Tibial artery (tissue), 4 donors: ENCODE results near the gene FAM131A.

Experiments
- DNase-seq, 2 donors: peaks; one replicate each; pipeline ENCODE4 v3.0.0-alpha.2; 2019
- H3K27ac ChIP-seq, 2 donors: fragments of 200-600 bp; sonication (generic) in 1 of 2; 1 replicate in 1 of 2; 2 replicates in 1 of 2; pipeline ENCODE4 v1.5.1; 2018 to 2019; ENCODE audit warnings: mild to moderate bottlenecking in 1 of 2
- H3K27me3 ChIP-seq, 2 donors: fragments of 200-600 bp; sonication (generic) in 1 of 2; one replicate each; pipeline versions ENCODE4 v1.5.1 to v1.6.0; 2016 to 2019
- H3K36me3 ChIP-seq, 3 donors: fragments of 200-600 bp; sonication (generic) in 2 of 3; one replicate each; pipeline ENCODE4 v1.5.1; 2016 to 2019; ENCODE audit warnings: mild to moderate bottlenecking in 2 of 3
- H3K4me1 ChIP-seq, 4 donors: fragments of 200-600 bp; sonication (generic) in 2 of 4; 1 replicate in 3 of 4; 2 replicates in 1 of 4; pipeline ENCODE4 v1.5.1; 2016 to 2019
- H3K4me3 ChIP-seq, 2 donors: fragments of 200-600 bp; sonication (generic) in 1 of 2; 1 replicate in 1 of 2; 2 replicates in 1 of 2; pipeline ENCODE4 v1.5.1; 2018 to 2019; ENCODE audit warnings: mild to moderate bottlenecking in 2 of 2
- H3K9me3 ChIP-seq, 3 donors: fragments of 200-600 bp; sonication (generic) in 1 of 3; one replicate each; pipeline ENCODE4 v1.5.1; 2016 to 2019
- intact Hi-C: fragments of 100-400 bp; cut with DNase I; formaldehyde crosslinking; loops from one replicate; pipeline ENCODE4 v1.15.0; 2023; ENCODE audit warnings: low total_unique reads
- TF ChIP-seq, protein P1 (sequence below), 2 experiments: fragments of 200-600 bp in 1 of 2; fragments of 450-650 bp in 1 of 2; IDR thresholded peaks; one replicate each; pipeline ENCODE4 v1.5.1; 2017 to 2019; ENCODE audit warnings: antibody characterized with exemption in 2 of 2, mild to moderate bottlenecking in 1 of 2, moderate library complexity in 1 of 2

FAM131A gene

DNA sequence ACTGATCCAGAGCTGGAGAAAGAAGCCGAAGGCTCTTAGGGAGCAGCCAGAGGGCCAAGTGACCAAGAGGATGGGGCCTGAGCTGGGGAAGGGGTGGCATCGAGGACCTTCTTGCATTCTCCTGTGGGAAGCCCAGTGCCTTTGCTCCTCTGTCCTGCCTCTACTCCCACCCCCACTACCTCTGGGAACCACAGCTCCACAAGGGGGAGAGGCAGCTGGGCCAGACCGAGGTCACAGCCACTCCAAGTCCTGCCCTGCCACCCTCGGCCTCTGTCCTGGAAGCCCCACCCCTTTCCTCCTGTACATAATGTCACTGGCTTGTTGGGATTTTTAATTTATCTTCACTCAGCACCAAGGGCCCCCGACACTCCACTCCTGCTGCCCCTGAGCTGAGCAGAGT, 52.0 kb downstream of the FAM131A start:
- H3K4me3 ChIP-seq, result no peak overlapping the region
- H3K9me3 ChIP-seq, result no peaks in the 10 kb centered on the region
- TF ChIP-seq, protein P1, sequence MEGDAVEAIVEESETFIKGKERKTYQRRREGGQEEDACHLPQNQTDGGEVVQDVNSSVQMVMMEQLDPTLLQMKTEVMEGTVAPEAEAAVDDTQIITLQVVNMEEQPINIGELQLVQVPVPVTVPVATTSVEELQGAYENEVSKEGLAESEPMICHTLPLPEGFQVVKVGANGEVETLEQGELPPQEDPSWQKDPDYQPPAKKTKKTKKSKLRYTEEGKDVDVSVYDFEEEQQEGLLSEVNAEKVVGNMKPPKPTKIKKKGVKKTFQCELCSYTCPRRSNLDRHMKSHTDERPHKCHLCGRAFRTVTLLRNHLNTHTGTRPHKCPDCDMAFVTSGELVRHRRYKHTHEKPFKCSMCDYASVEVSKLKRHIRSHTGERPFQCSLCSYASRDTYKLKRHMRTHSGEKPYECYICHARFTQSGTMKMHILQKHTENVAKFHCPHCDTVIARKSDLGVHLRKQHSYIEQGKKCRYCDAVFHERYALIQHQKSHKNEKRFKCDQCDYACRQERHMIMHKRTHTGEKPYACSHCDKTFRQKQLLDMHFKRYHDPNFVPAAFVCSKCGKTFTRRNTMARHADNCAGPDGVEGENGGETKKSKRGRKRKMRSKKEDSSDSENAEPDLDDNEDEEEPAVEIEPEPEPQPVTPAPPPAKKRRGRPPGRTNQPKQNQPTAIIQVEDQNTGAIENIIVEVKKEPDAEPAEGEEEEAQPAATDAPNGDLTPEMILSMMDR (IDR thresholded peaks at IDR 0.05), result no peak
- DNase-seq, result peak in 1 of 2 donors; percentile 50
- peaks cover 0 to 22% (median 20%) of the 10 kb centered on the region in 3 donors for H3K36me3 ChIP-seq
- H3K27ac ChIP-seq, result no peak overlapping the region
- no peaks in the 10 kb centered on the region for H3K27me3 ChIP-seq
- intact Hi-C loops, result no loop called here
- no peaks in the 10 kb centered on the region for H3K4me1 ChIP-seq

DNA sequence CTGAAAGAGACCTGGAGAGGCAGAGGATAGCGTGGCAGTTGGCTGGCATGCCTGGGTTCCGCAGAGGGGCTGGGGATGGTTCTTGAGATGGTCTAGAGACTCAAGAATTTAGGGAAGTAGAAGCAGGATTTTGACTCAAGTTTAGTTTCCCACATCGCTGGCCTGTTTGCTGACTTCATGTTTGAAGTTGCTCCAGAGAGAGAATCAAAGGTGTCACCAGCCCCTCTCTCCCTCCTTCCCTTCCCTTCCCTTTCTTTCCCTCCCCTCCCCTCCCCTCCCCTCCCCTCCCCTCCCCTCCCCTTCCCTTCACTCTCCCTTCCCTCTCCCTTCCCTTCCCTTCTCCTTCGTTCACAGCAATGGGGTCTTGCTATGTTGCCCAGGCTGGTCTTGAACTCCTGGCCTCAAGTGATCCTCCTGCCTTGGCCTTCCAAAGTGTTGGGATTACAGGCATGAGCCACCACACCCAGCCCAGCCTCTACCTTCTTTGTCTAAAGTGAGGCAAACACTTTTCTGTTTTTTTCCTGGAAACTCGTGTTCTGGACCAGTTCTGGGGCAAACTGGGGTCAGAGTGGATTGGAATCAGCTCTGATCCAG, 52.6 kb downstream of the FAM131A start:
- Histone ChIP-seq H3K27me3 (no peaks in the 10 kb centered on the region), H3K36me3 (peaks cover 0 to 22% (median 18%) of the 10 kb centered on the region in 3 donors), H3K4me1 (no peaks in the 10 kb centered on the region), H3K9me3 (no peaks in the 10 kb centered on the region), H3K27ac (no peak overlapping the region), H3K4me3 (no peak overlapping the region)
- DNase-seq, result no peak
- intact Hi-C loops, result no loop called here
- TF ChIP-seq, protein P1 (IDR thresholded peaks at IDR 0.05), result no peak

DNA sequence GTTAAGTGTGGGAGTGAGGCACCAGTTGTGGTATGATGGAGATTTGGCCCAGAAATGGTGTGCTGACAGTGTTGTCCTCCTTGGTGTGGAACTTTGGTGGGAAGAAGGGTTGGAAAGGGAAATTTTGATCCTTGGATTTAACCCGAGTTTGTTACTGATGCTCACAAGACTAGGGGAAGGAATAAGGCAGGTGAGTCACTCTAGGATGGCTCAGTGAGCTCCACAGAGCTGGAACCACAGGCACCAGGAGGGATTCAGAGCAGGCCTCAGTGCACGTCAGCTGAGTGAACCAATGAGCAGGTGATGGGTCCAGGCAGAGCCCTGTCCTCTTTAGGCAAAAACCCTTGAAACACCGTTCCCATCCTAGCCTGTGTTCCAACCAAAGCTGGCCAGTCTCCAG, 53.9 kb downstream of the FAM131A start:
- H3K4me3 ChIP-seq, result no peak overlapping the region
- no peak overlapping the region for H3K27ac ChIP-seq
- no peaks in the 10 kb centered on the region for H3K27me3 ChIP-seq
- TF ChIP-seq, protein P1 (IDR thresholded peaks at IDR 0.05), result no peak
- no peaks in the 10 kb centered on the region for H3K4me1 ChIP-seq
- DNase-seq, result no peak
- intact Hi-C loops, result no loop called here
- H3K36me3 ChIP-seq, result peaks cover 0 to 17% (median 16%) of the 10 kb centered on the region in 3 donors
- H3K9me3 ChIP-seq, result no peaks in the 10 kb centered on the region

DNA sequence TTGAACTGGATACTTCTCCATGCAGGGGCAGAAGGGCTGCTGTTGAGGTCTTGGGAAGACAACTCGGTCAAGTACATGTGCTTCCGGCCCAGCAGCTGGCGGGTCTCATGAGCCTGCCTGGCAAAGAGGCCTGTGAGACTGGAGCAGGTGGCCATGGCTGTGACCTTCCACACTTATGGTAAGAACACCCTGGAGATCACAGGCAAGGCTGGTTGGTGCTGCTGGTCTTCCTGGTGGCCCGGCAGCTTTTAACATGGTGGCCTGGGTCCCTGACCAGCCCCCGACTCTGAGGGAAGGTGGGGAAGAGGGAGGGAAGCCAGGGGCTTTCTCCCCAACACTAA, 57.9 kb downstream of the FAM131A start:
- peaks cover 0 to 5% (median 0%) of the 10 kb centered on the region in 4 donors for H3K4me1 ChIP-seq
- no peaks in the 10 kb centered on the region for H3K9me3 ChIP-seq
- no peak overlapping the region for H3K27ac ChIP-seq
- peak in 1 of 2 donors; percentile 46 for DNase-seq
- H3K4me3 ChIP-seq, result no peak overlapping the region
- intact Hi-C loops, result no loop called here
- TF ChIP-seq, protein P1 (IDR thresholded peaks at IDR 0.05), result no peak
- H3K27me3 ChIP-seq, result no peaks in the 10 kb centered on the region
- no peaks in the 10 kb centered on the region for H3K36me3 ChIP-seq
